ENCODE measurements around the gene PPL.

PPL gene

GRCh38 chr16:4936181-4936990 is 562 bp downstream of the PPL start (continued):
- TF ChIP-seq REST (tag by site-specific recombination; IDR thresholded peaks at IDR 0.05) (peak; percentile 66), ZNF140 (tag by site-specific recombination; IDR thresholded peaks at IDR 0.05) (no peak), ZNF555 (tag by site-specific recombination; conservative IDR thresholded peaks at IDR 0.05) (no peak), ZNF600 (tag by site-specific recombination; IDR thresholded peaks at IDR 0.05) (peak; percentile 16; the same call in 1 of the 2 replicates), ATF2 (tag by site-specific recombination; IDR thresholded peaks at IDR 0.05; ENCODE audit: low read depth) (no peak), ZNF133 (tag by site-specific recombination; IDR thresholded peaks at IDR 0.05) (no peak), ZNF513 (tag by site-specific recombination; IDR thresholded peaks at IDR 0.05) (no peak), ZFP3 (tag by site-specific recombination; IDR thresholded peaks at IDR 0.05; ENCODE audit: low read depth) (no peak), ZNF423 (tag by site-specific recombination; IDR thresholded peaks at IDR 0.05) (peak; percentile 23; the same call in 1 of the 2 replicates), ZNF585B (tag by site-specific recombination; IDR thresholded peaks at IDR 0.05) (no peak), ZNF692 (tag by site-specific recombination; IDR thresholded peaks at IDR 0.05) (no peak), ZNF37A (tag by site-specific recombination; IDR thresholded peaks at IDR 0.05) (no peak), ZSCAN30 (tag by site-specific recombination; IDR thresholded peaks at IDR 0.05) (no peak), TSHZ1 (tag by site-specific recombination; IDR thresholded peaks at IDR 0.05; ENCODE audit: borderline replicate concordance) (no peak), ZNF157 (tag by site-specific recombination; IDR thresholded peaks at IDR 0.05) (no peak), ZNF518A (tag by site-specific recombination; conservative IDR thresholded peaks at IDR 0.05; ENCODE audit: low read depth) (no peak), ZNF654 (tag by site-specific recombination; IDR thresholded peaks at IDR 0.05; ENCODE audit: low read depth) (no peak), REPIN1 (tag by site-specific recombination; IDR thresholded peaks at IDR 0.05; ENCODE audit: low read depth) (no peak), AEBP2 (tag by site-specific recombination; IDR thresholded peaks at IDR 0.05; ENCODE audit: borderline replicate concordance) (no peak), OVOL3 (tag by site-specific recombination; IDR thresholded peaks at IDR 0.05) (no peak)

Measured in HEK293 (cell line).